AG04450 (cell line): ENCODE measurements around the gene LSM3. TPM values are rescaled to one million over a fixed set of nuclear protein-coding genes. Genes with fewer than 3 reads are reported as not detected.
A peak's percentile ranks its signal among the peaks of the same experiment; 100 is the strongest.

Experiments
- CTCF ChIA-PET: fragments of 300-600, 350-600 bp; formaldehyde crosslinking; extraction: SDS; loops from one replicate; lab custom pipeline; 2022; ENCODE audit warnings: antibody characterized with exemption, inconsistent platforms; lab: Charles Lee
- POLR2A ChIA-PET: fragments of 350-600 bp; formaldehyde crosslinking; extraction: SDS; loops from one replicate; lab custom pipeline; 2021; ENCODE audit warnings: antibody characterized with exemption, inconsistent platforms; lab: Yijun Ruan, JAX
- DNase-seq: peaks from one replicate; pipeline ENCODE4 v3.0.0-alpha.2; 2011; ENCODE audit warnings: low read depth, low spot score
- H3K27ac ChIP-seq: one replicate; pipeline ENCODE4 v1.5.1; 2012; ENCODE audit warnings: low read depth, low read length, control low read depth
- H3K27me3 ChIP-seq: one replicate; pipeline ENCODE4 v1.6.0; 2012; ENCODE audit warnings: low read length; ENCODE audit not compliant: control insufficient read depth, insufficient read depth
- H3K4me3 ChIP-seq: 2 replicates; pipeline ENCODE4 v1.5.1; 2011; ENCODE audit warnings: mild to moderate bottlenecking, low read depth, low read length, control low read depth
- H3K9me3 ChIP-seq: 2 replicates; pipeline ENCODE4 v1.5.1; 2012; ENCODE audit warnings: low read length; ENCODE audit not compliant: control insufficient read depth, insufficient read depth
- polyA plus RNA-seq: library from polyadenylated mRNA; depleted of rRNA; stranded (reverse); fragments of >200 nt; gene quantifications from 2 replicates; pipeline ENCODE4 v1.2.3, GENCODE V29; 2011
- TF ChIP-seq, protein P1 (sequence below): IDR thresholded peaks from 2 replicates; pipeline ENCODE4 v1.5.1; 2011; ENCODE audit warnings: low read depth, low read length, control low read depth, inconsistent platforms

LSM3 gene
- polyA plus RNA-seq, 1 experiment = 11.9 TPM

DNA sequence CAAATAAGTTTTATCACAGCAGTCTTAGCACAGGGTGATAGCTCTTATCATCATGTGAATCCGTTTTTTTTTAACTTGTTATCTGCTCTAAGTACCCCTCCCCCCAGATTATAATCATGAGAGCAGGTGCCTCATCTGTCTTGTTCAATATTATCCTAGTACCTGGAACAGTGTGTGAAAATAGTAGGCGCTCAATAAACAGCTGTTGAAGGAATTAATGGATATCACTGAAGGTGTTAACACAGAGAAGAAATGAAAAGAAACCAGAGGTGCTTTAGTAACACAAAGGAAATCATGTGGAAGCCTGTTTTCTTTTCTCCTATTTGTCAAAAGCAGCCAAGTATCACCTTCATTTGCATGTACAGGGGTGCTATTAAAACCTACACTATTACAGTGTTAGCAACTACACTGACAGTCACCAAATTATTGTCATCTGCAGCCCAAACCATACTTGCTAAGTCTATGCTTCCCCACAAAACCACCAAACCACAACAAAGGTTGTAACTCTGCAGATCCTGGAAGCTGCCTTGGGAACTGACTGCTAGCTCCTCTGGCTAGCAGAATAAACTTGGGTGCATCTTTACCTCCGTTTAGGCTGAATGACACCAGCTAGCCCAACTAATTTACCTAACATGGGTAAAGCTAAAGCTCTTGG is 3.1 kb upstream of the LSM3 start:
- DNase-seq = no peak
- TF ChIP-seq, protein P1, sequence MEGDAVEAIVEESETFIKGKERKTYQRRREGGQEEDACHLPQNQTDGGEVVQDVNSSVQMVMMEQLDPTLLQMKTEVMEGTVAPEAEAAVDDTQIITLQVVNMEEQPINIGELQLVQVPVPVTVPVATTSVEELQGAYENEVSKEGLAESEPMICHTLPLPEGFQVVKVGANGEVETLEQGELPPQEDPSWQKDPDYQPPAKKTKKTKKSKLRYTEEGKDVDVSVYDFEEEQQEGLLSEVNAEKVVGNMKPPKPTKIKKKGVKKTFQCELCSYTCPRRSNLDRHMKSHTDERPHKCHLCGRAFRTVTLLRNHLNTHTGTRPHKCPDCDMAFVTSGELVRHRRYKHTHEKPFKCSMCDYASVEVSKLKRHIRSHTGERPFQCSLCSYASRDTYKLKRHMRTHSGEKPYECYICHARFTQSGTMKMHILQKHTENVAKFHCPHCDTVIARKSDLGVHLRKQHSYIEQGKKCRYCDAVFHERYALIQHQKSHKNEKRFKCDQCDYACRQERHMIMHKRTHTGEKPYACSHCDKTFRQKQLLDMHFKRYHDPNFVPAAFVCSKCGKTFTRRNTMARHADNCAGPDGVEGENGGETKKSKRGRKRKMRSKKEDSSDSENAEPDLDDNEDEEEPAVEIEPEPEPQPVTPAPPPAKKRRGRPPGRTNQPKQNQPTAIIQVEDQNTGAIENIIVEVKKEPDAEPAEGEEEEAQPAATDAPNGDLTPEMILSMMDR = no peak
- Histone ChIP-seq H3K27ac (no peak overlapping the region), H3K27me3 (no peaks in the 10 kb centered on the region), H3K9me3 (no peaks in the 10 kb centered on the region), H3K4me3 (no peak overlapping the region; the same call in 1 of the 2 replicates)
- CTCF ChIA-PET = interaction anchor here (0.6 to 1.5 kb wide), 4 partner anchors 28 to 286 kb away, joined by 3 to 5 read pairs (median 3); no protein-coding TSS in a partner anchor
- POLR2A ChIA-PET = no interaction called here

DNA sequence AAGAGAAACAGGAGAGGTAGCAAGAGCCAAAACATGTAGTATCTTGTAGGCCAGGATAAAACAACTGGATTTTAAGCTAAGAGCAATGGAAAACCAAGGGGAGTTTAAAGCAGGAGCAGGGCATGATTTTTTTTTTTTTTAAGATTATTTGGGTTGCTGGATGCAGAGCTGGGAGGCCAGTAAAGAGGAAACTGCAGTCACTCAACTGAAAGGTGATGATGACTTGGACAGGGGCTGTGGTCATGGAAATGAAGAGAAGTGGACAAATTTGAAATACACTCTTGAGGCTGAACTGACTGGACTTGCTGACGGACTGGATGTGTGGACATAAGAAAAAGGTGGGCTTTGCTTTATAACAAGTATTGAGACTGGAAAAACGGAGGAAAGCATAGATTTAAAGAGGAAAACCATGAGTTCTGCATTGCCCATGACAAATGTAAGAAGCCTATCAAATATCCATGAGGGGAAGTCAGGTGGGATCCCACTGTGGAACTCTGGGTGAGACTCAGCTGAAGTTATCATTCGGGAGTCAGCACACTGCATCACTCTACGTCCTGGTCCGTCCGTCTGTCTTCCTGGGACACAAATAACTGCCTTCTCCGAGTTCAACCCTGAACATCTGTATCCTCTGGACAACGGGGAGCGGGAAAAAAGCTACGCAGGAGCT is 904 bp upstream of the LSM3 start:
- ChIA-PET CTCF (interaction anchor here (0.6 to 2.2 kb wide), 8 partner anchors 10 to 331 kb away, joined by 3 to 31 read pairs (median 4); no protein-coding TSS in a partner anchor), POLR2A (interaction anchor here (1.0 to 2.5 kb wide), 14 partner anchors 19 to 449 kb away, joined by 3 to 45 read pairs (median 7); partner anchors contain the start of genes CHCHD4 and TMEM43)
- TF ChIP-seq, protein P1 = no peak
- Histone ChIP-seq H3K27me3 (no peaks in the 10 kb centered on the region), H3K27ac (peak overlapping the region; percentile 94), H3K9me3 (no peaks in the 10 kb centered on the region), H3K4me3 (peak overlapping the region; percentile 84)
- no peak for DNase-seq

DNA sequence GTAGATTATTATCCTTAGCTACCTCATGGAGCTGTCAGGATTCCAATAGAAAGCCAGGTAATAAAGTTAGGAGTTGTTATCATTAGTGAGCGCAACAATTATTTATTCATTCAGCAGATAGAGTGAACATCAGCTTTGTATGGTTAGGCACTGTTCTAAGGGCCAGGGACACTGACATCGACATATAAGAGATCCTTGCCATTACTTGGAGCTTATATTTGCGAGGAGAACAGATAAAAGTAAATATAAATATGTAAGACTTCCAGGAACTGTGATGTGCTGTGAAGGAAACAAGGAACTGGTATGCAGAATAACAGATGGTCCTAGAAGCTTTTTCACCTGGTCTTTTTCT is 473 bp downstream of the LSM3 start:
- POLR2A ChIA-PET = interaction anchor here (0.6 to 2.5 kb wide), 29 partner anchors 9 to 895 kb away, joined by 3 to 45 read pairs (median 4); partner anchors contain the start of genes CCDC174, CHCHD4, MRPS25 and TMEM43
- Histone ChIP-seq H3K9me3 (no peaks in the 10 kb centered on the region), H3K27me3 (no peaks in the 10 kb centered on the region), H3K27ac (no peak overlapping the region), H3K4me3 (peak overlapping the region; percentile 98)
- TF ChIP-seq, protein P1 = no peak
- DNase-seq = no peak
- CTCF ChIA-PET = interaction anchor here (0.6 to 2.2 kb wide), 9 partner anchors 12 to 331 kb away, joined by 3 to 31 read pairs (median 4); no protein-coding TSS in a partner anchor

DNA sequence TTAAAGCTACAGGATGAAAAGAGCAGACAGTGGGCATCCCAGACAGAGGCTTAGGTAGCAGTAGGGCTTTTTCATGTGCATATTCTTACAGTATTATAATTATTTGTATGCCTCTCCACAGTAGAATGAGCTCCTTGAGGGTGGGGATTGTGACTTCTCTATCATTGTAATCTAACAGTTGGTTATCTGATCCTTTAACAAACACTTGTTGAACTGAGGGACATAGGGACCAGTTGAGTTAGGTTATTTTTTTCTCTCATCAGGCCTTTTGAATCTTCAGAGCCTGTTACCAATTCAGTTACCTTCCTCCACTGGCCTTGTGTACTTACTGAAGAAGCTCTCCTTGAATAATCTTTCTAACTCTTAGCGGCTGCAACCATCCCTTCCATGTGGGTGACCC is 1.2 kb downstream of the LSM3 start:
- TF ChIP-seq, protein P1 = no peak
- no peaks in the 10 kb centered on the region for H3K27me3 ChIP-seq
- POLR2A ChIA-PET = interaction anchor here (2.5 kb wide), 1 partner anchor 55 kb away, joined by 45 read pairs; the partner anchor contains the start of genes CHCHD4 and TMEM43
- H3K9me3 ChIP-seq = no peaks in the 10 kb centered on the region
- no peak for DNase-seq
- no peak overlapping the region for H3K27ac ChIP-seq
- H3K4me3 ChIP-seq = no peak overlapping the region
- CTCF ChIA-PET = interaction anchor here (1.3 to 2.2 kb wide), 4 partner anchors 24 to 289 kb away, joined by 3 to 31 read pairs (median 8); no protein-coding TSS in a partner anchor
